ENCODE results near the gene C4BPA. TPM values are rescaled to one million over a fixed set of nuclear protein-coding genes. Genes with fewer than 3 reads are reported as not detected.

C4BPA gene
- total and polyA plus RNA-seq, 5 donors: 0.14 TPM; not detected in 4

- Histone ChIP-seq H3K9me3 (ENCODE audit: control insufficient read depth, low read length) (peaks cover 6% of the 10 kb centered on the region), H3K4me1 (ENCODE audit: control insufficient read depth, insufficient read depth, low read length) (no peaks in the 10 kb centered on the region), H3K27me3 (ENCODE audit: control insufficient read depth, insufficient read depth) (no peaks in the 10 kb centered on the region), H3K27ac (ENCODE audit: low read length) (no peak overlapping the region), H3K4me3 (ENCODE audit: low read length) (no peak overlapping the region)
- intact Hi-C loops (cut with DNase I): no loop called here
- DNase-seq (no peak), ATAC-seq (no peak)
Observed at GRCh38 chr1:207128336-207128921, 24.4 kb downstream of the C4BPA start.

DNA sequence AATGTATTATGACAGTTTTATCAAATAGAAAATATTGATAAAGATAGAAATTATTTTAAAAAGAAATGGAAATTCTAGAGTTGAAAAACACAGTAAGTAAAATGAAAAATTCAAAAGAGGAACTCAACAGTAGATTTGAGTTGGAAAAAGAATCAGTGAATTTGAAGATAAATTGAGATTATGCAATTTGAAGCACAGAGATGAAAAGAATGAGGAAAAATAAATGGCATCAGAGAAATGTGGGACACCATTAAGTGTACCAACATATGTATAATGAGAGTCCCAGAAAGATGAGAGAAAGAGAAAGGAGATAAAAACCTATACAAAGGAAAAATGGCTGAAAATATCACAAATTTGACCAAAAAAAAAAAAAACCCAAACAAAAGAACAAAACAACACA lies 25.0 kb downstream of the C4BPA start:
- DNase-seq (no peak), ATAC-seq (no peak)
- H3K9me3 ChIP-seq (ENCODE audit: control insufficient read depth, low read length): peaks cover 6% of the 10 kb centered on the region

DNA sequence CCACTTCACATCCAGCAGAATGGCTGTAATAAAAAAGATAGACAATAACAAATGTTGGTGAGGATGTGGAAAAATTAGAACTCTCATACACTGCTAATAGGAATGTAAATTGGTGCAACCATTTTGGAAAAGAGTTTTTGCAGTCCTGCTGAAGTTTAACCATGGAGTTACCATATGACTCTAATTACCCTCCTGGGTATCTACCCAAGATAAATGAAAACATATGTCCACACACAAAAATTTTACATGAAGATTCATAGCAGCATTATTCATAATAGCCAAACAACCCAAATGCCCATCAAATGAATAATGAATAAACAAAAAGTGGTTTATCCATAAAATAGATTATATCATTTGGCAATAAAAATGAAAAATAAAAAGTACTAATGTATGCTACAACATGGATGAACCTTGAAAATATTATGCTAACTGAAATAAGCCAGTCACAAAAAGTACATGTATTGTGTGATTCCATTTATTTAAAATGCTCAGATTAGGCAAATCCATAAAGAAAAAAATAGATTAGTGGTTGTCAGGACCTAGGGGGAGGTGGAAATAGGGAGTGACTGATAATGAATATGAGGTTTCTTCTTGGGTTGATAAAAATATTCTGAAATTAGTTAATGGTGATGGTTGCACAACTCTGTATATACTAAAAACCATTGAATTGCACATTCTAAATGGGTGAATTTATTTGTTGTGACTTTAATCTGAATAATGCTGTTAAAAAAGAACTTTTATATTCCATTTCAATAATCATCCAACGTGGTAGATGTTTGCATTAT lies 26.4 kb downstream of the C4BPA start:
- Histone ChIP-seq H3K27ac (ENCODE audit: low read length) (no peak overlapping the region), H3K4me1 (ENCODE audit: control insufficient read depth, insufficient read depth, low read length) (no peaks in the 10 kb centered on the region), H3K27me3 (ENCODE audit: control insufficient read depth, insufficient read depth) (no peaks in the 10 kb centered on the region), H3K9me3 (ENCODE audit: control insufficient read depth, low read length) (peaks cover 6% of the 10 kb centered on the region), H3K4me3 (ENCODE audit: low read length) (no peak overlapping the region)
- intact Hi-C loops (cut with DNase I): no loop called here
- WGBS: 63% methylated on average over 1 of the region's 1 CpG
- no peak for ATAC-seq
- no peak for DNase-seq

More for the DNA sequence above, 25.0 kb downstream of the C4BPA start:
- Histone ChIP-seq H3K4me1 (ENCODE audit: control insufficient read depth, insufficient read depth, low read length) (no peaks in the 10 kb centered on the region), H3K27me3 (ENCODE audit: control insufficient read depth, insufficient read depth) (no peaks in the 10 kb centered on the region), H3K4me3 (ENCODE audit: low read length) (no peak overlapping the region), H3K27ac (ENCODE audit: low read length) (no peak overlapping the region)
- intact Hi-C loops (cut with DNase I): no loop called here

- no peak overlapping the region for H3K27ac ChIP-seq (ENCODE audit: low read length)
- DNase-seq: no peak
- H3K27me3 ChIP-seq (ENCODE audit: control insufficient read depth, insufficient read depth): no peaks in the 10 kb centered on the region
- WGBS: 89% methylated on average over 4 of the region's 4 CpGs
- H3K9me3 ChIP-seq (ENCODE audit: control insufficient read depth, low read length): peaks cover 10% of the 10 kb centered on the region
- no peaks in the 10 kb centered on the region for H3K4me1 ChIP-seq (ENCODE audit: control insufficient read depth, insufficient read depth, low read length)
- H3K4me3 ChIP-seq (ENCODE audit: low read length): no peak overlapping the region
- intact Hi-C loops (cut with DNase I): no loop called here
- ATAC-seq: no peak
Observed at GRCh38 chr1:207131163-207131562, 27.1 kb downstream of the C4BPA start.

DNA sequence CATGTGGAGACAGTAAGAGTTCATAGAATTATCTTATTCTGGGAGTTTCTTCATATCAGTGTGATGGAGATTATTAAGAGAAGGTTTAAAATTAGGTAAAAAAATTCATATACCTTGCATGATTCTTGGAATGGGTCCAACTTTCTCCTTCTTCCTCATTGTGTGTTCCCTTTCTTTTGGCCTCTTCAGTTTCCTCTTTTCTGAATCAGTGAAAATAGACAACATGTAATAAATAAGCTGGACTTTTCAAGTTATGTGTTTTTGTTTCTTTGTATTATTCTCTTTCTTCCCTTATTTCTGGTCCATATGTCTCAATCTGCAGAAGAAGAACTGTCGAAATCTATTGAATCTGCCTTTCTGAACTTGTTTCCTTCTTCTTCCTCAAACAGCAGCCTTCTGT lies 30.5 kb downstream of the C4BPA start:
- DNase-seq: no peak
- Histone ChIP-seq H3K27ac (ENCODE audit: low read length) (no peak overlapping the region), H3K4me3 (ENCODE audit: low read length) (no peak overlapping the region), H3K4me1 (ENCODE audit: control insufficient read depth, insufficient read depth, low read length) (no peaks in the 10 kb centered on the region), H3K9me3 (ENCODE audit: control insufficient read depth, low read length) (peaks cover 4% of the 10 kb centered on the region), H3K27me3 (ENCODE audit: control insufficient read depth, insufficient read depth) (no peaks in the 10 kb centered on the region)
- no peak for ATAC-seq
- 86% methylated on average over 1 of the region's 1 CpG for WGBS
- intact Hi-C loops (cut with DNase I): no loop called here

DNA sequence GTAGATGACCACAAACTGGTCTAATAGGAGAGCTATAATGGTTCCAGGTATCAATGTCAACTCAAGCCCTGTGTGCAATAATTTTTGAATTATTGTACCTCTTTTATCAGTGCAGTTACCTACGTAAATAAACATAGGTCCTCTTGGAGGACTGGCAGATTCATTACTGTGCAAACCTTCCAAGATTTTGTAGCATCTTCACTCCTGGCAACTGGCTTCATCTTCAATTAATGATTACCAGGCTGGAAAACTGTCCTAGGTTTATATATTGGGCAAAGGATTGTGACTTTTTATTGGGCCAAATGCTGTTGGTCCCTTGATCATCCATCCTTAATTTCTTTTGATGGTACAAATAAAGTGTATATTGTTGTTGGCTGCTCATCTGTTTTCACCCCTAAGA lies 35.6 kb downstream of the C4BPA start:
- H3K4me1 ChIP-seq (ENCODE audit: control insufficient read depth, insufficient read depth, low read length): no peaks in the 10 kb centered on the region

GRCh38 chr1:207140536-207140935 lies 36.5 kb downstream of the C4BPA start:
- DNase-seq (no peak), ATAC-seq (no peak)
- 58% methylated on average over 1 of the region's 1 CpG for WGBS
- Histone ChIP-seq H3K4me3 (ENCODE audit: low read length) (no peak overlapping the region), H3K27me3 (ENCODE audit: control insufficient read depth, insufficient read depth) (no peaks in the 10 kb centered on the region), H3K4me1 (ENCODE audit: control insufficient read depth, insufficient read depth, low read length) (no peaks in the 10 kb centered on the region), H3K27ac (ENCODE audit: low read length) (no peak overlapping the region), H3K9me3 (ENCODE audit: control insufficient read depth, low read length) (peaks cover 4% of the 10 kb centered on the region)
- intact Hi-C loops (cut with DNase I): no loop called here

More for the DNA sequence above, 35.6 kb downstream of the C4BPA start:
- Histone ChIP-seq H3K4me3 (ENCODE audit: low read length) (no peak overlapping the region), H3K9me3 (ENCODE audit: control insufficient read depth, low read length) (peaks cover 4% of the 10 kb centered on the region), H3K27me3 (ENCODE audit: control insufficient read depth, insufficient read depth) (no peaks in the 10 kb centered on the region), H3K27ac (ENCODE audit: low read length) (no peak overlapping the region)
- intact Hi-C loops (cut with DNase I): no loop called here
- DNase-seq (no peak), ATAC-seq (no peak)
- WGBS: 97% methylated on average over 1 of the region's 1 CpG

DNA sequence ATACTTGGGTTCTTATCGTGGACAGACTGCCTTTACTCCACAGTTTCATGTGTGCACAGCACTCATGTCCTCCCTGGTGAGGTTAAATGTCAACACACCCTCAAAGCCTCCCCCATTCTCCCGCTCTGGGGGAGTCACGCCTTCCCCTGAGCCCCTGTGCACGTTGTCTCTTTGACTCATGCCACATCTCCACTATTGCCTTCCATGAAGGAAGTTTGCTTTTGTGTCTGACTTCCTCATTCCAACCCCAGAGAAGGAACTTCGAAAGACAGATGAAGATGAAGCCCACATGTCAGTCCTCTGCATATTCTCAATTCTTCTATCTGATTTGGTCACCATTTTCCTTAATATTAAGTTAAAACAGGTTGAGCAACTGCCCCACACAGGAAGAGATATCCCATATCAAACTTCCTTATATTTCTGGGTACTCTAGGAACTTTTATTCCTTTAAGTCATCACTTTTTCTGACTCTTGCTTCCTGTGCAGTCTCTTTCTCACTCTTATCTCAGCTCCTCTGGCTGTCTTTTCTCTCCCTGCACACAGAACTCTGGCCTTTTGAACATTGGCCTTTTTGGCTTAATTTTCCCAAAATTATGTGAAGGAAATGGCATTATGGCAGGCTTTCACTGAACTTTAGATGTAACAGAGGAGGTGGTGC lies 41.5 kb downstream of the C4BPA start:
- 52% methylated on average over 5 of the region's 5 CpGs for WGBS
- DNase-seq: no peak
- ATAC-seq: no peak

DNA sequence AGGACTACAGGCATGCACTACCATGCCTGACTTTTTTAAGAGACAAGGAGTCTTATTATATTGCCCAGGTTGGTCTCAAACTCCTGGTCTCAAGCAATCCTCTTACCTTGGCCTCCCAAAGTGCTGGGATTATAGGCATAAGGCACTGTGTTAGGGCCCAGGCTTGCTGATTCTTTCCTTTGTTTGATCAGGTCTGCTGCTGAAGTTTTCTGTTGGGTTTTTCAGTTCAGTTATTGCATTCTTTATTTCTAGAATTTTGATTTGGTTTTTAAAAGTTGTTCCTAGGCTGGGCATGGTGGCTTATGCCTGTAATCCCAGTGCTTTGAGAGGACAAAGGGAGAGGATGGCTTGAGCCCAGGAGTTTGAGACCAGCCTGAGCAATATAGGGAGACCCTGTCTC lies 47.9 kb downstream of the C4BPA start:
- intact Hi-C loops (cut with DNase I): no loop called here
- H3K27ac ChIP-seq (ENCODE audit: low read length): no peak overlapping the region
- no peaks in the 10 kb centered on the region for H3K27me3 ChIP-seq (ENCODE audit: control insufficient read depth, insufficient read depth)
- no peak overlapping the region for H3K4me3 ChIP-seq (ENCODE audit: low read length)
- ATAC-seq: no peak
- no peaks in the 10 kb centered on the region for H3K4me1 ChIP-seq (ENCODE audit: control insufficient read depth, insufficient read depth, low read length)
- no peak for DNase-seq
- peaks cover 2% of the 10 kb centered on the region for H3K9me3 ChIP-seq (ENCODE audit: control insufficient read depth, low read length)

More for the DNA sequence above, 41.5 kb downstream of the C4BPA start:
- no peak overlapping the region for H3K27ac ChIP-seq (ENCODE audit: low read length)
- no peaks in the 10 kb centered on the region for H3K4me1 ChIP-seq (ENCODE audit: control insufficient read depth, insufficient read depth, low read length)
- H3K27me3 ChIP-seq (ENCODE audit: control insufficient read depth, insufficient read depth): no peaks in the 10 kb centered on the region
- H3K4me3 ChIP-seq (ENCODE audit: low read length): no peak overlapping the region
- intact Hi-C loops (cut with DNase I): no loop called here
- H3K9me3 ChIP-seq (ENCODE audit: control insufficient read depth, low read length): no peaks in the 10 kb centered on the region

GRCh38 chr1:207152792-207153468 lies 48.9 kb downstream of the C4BPA start:
- intact Hi-C loops (cut with DNase I): no loop called here
- Histone ChIP-seq H3K4me1 (ENCODE audit: control insufficient read depth, insufficient read depth, low read length) (no peaks in the 10 kb centered on the region), H3K9me3 (ENCODE audit: control insufficient read depth, low read length) (peaks cover 2% of the 10 kb centered on the region), H3K4me3 (ENCODE audit: low read length) (no peak overlapping the region), H3K27me3 (ENCODE audit: control insufficient read depth, insufficient read depth) (no peaks in the 10 kb centered on the region), H3K27ac (ENCODE audit: low read length) (no peak overlapping the region)
- ATAC-seq: no peak
- no peak for DNase-seq
- WGBS: 91% methylated on average over 5 of the region's 5 CpGs

GRCh38 chr1:207155028-207155427 lies 51.0 kb downstream of the C4BPA start:
- no peak for DNase-seq
- no peaks in the 10 kb centered on the region for H3K4me1 ChIP-seq (ENCODE audit: control insufficient read depth, insufficient read depth, low read length)
- no peak overlapping the region for H3K27ac ChIP-seq (ENCODE audit: low read length)
- peaks cover 2% of the 10 kb centered on the region for H3K9me3 ChIP-seq (ENCODE audit: control insufficient read depth, low read length)
- no peaks in the 10 kb centered on the region for H3K27me3 ChIP-seq (ENCODE audit: control insufficient read depth, insufficient read depth)
- H3K4me3 ChIP-seq (ENCODE audit: low read length): no peak overlapping the region
- intact Hi-C loops (cut with DNase I): no loop called here
- ATAC-seq: no peak
- WGBS: 31% methylated on average over 3 of the region's 3 CpGs
